ENCODE data around the gene KIF11.

DNA sequence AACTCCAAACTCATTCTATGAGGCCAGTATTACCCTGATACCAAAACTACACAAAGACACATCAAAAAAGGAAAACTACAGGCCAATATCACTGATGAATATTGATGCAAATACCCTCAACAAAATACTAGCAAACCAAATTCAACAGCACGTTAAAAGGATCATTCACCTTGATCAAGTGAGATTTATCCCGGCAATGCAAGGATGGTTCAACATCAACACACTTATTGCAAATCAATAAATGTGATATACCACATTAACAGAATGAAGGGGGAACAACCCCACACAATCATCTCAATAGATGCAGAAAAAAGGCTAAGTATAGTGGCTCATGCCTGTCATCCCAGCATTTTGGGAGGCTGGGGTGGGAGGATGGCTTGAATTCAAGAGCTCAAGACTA is 39.0 kb upstream of the KIF11 start:
- TF ChIP-seq, protein P1, sequence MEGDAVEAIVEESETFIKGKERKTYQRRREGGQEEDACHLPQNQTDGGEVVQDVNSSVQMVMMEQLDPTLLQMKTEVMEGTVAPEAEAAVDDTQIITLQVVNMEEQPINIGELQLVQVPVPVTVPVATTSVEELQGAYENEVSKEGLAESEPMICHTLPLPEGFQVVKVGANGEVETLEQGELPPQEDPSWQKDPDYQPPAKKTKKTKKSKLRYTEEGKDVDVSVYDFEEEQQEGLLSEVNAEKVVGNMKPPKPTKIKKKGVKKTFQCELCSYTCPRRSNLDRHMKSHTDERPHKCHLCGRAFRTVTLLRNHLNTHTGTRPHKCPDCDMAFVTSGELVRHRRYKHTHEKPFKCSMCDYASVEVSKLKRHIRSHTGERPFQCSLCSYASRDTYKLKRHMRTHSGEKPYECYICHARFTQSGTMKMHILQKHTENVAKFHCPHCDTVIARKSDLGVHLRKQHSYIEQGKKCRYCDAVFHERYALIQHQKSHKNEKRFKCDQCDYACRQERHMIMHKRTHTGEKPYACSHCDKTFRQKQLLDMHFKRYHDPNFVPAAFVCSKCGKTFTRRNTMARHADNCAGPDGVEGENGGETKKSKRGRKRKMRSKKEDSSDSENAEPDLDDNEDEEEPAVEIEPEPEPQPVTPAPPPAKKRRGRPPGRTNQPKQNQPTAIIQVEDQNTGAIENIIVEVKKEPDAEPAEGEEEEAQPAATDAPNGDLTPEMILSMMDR (CRISPR knock-in tag; IDR thresholded peaks at IDR 0.05), result no peak
- TF ChIP-seq RAD21 (CRISPR knock-in tag; IDR thresholded peaks at IDR 0.05) (no peak), HOXA7 (CRISPR knock-in tag; IDR thresholded peaks at IDR 0.05) (no peak)

Measured in HepG2 (cell line).